Naive thymus-derived CD8-positive, alpha-beta T cell (primary cell): ENCODE results near the gene MYBPHL. TPM values are rescaled to one million over a fixed set of nuclear protein-coding genes. Genes with fewer than 3 reads are reported as not detected.
"Not testable (repeated sequence)": the region's sequence is repeated elsewhere in the genome, so short reads cannot be mapped to it uniquely, and the experiment has no call there.

Experiments
- ATAC-seq, 2 donors: fragments of 150-1000 bp; cut with Tn5 transposase in 1 of 2; sonication (Bioruptor Pico), chemical (Tn5 transposase) in 1 of 2; 1 replicate in 1 of 2; 2 replicates in 1 of 2; pipeline ENCODE4 v1.10.0; 2021; ENCODE audit warnings: mild to moderate bottlenecking in 2 of 2, moderate library complexity in 2 of 2
- POLR2A ChIA-PET: fragments of 350-600 bp; sonication (Branson Sonifier 250); formaldehyde crosslinking; loops from one replicate; lab custom pipeline; 2021; ENCODE audit warnings: antibody characterized with exemption; lab: Charles Lee
- DNase-seq, 10 donors: peaks; one replicate each; pipeline versions ENCODE4 v3.0.0 to v3.0.0-alpha.2; 2020 to 2022
- H3K27ac Mint-ChIP-seq, 10 donors: one replicate each; pipeline ENCODE4 v1.8.0; 2020 to 2022; ENCODE audit warnings: mild to moderate bottlenecking in 10 of 10, mixed read lengths in 10 of 10, moderate library complexity in 4 of 10, inconsistent platforms in 1 of 10
- H3K27me3 Mint-ChIP-seq, 5 donors: one replicate each; pipeline ENCODE4 v1.8.0; 2021 to 2022; ENCODE audit warnings: mixed read lengths in 5 of 5
- H3K36me3 Mint-ChIP-seq, 3 donors: one replicate each; pipeline ENCODE4 v1.8.0; 2020 to 2022; ENCODE audit warnings: mixed read lengths in 3 of 3, mild to moderate bottlenecking in 2 of 3, inconsistent platforms in 1 of 3
- H3K4me1 Mint-ChIP-seq, 4 donors: one replicate each; pipeline ENCODE4 v1.8.0; 2021 to 2022; ENCODE audit warnings: mixed read lengths in 4 of 4
- H3K4me3 Mint-ChIP-seq, 10 donors: one replicate each; pipeline ENCODE4 v1.8.0; 2020 to 2022; ENCODE audit warnings: mild to moderate bottlenecking in 10 of 10, mixed read lengths in 10 of 10, moderate library complexity in 6 of 10, inconsistent platforms in 1 of 10
- H3K9me3 Mint-ChIP-seq, 9 donors: one replicate each; pipeline ENCODE4 v1.8.0; 2020 to 2022; ENCODE audit warnings: mixed read lengths in 9 of 9, mild to moderate bottlenecking in 3 of 9, inconsistent platforms in 1 of 9, moderate library complexity in 1 of 9
- polyA plus RNA-seq, 3 donors: library from polyadenylated mRNA; unstranded; fragments of 300-500 nt; fragmentation: Illumina TruSeq; gene quantifications; one replicate each; pipeline ENCODE4 v1.2.3, GENCODE V29; 2021
- total RNA-seq, 8 experiments: library from RNA in 2 of 8; stranded (reverse) in 2 of 8; gene quantifications; one replicate each; pipeline ENCODE4 v1.2.3 and lab custom pipeline; 2021 to 2026

The MYBPHL gene
- total and polyA plus RNA-seq, 5 experiments from 2014 or later = not detected

- ATAC-seq = no peak
- no peaks in the 10 kb centered on the region for H3K4me1 Mint-ChIP-seq
- peaks cover 0 to 2% (median 0%) of the 10 kb centered on the region in 3 donors for H3K36me3 Mint-ChIP-seq
- H3K27me3 Mint-ChIP-seq = peaks cover 0 to 2% (median 0%) of the 10 kb centered on the region in 5 donors
- no peak overlapping the region for H3K4me3 Mint-ChIP-seq
- DNase-seq = no peak
- H3K9me3 Mint-ChIP-seq = no peaks in the 10 kb centered on the region
- POLR2A ChIA-PET = no interaction called here
- H3K27ac Mint-ChIP-seq = no peak overlapping the region
Measured at GRCh38 chr1:109322974-109323373, 16.2 kb upstream of the MYBPHL start.

- H3K4me1 Mint-ChIP-seq = no peaks in the 10 kb centered on the region
- DNase-seq = no peak
- POLR2A ChIA-PET = no interaction called here
- peaks cover 0 to 2% (median 0%) of the 10 kb centered on the region in 5 donors for H3K27me3 Mint-ChIP-seq
- H3K9me3 Mint-ChIP-seq = no peaks in the 10 kb centered on the region
- no peak overlapping the region for H3K4me3 Mint-ChIP-seq
- H3K36me3 Mint-ChIP-seq = peaks cover 0 to 2% (median 0%) of the 10 kb centered on the region in 3 donors
- peak overlapping the region in 1 of 10 donors; percentile 63 for H3K27ac Mint-ChIP-seq
- no peak for ATAC-seq
Measured at GRCh38 chr1:109319114-109319513, 12.3 kb upstream of the MYBPHL start.

GRCh38 chr1:109316506-109316905 is 9.7 kb upstream of the MYBPHL start:
- Mint-ChIP-seq H3K27ac (no peak overlapping the region), H3K4me3 (no peak overlapping the region), H3K27me3 (no peaks in the 10 kb centered on the region), H3K4me1 (no peaks in the 10 kb centered on the region), H3K9me3 (no peaks in the 10 kb centered on the region), H3K36me3 (no peaks in the 10 kb centered on the region)
- DNase-seq = no peak
- POLR2A ChIA-PET = no interaction called here
- ATAC-seq = no peak

GRCh38 chr1:109315288-109315687 is 8.5 kb upstream of the MYBPHL start:
- no peak overlapping the region for H3K27ac Mint-ChIP-seq
- DNase-seq (no peak), ATAC-seq (no peak)
- no peaks in the 10 kb centered on the region for H3K36me3 Mint-ChIP-seq
- no peaks in the 10 kb centered on the region for H3K27me3 Mint-ChIP-seq
- no peaks in the 10 kb centered on the region for H3K9me3 Mint-ChIP-seq
- no peaks in the 10 kb centered on the region for H3K4me1 Mint-ChIP-seq
- no peak overlapping the region for H3K4me3 Mint-ChIP-seq
- POLR2A ChIA-PET = interaction anchor here (0.7 to 0.8 kb wide), 2 partner anchors 9 to 117 kb away, joined by 3 to 5 read pairs; no protein-coding TSS in a partner anchor

GRCh38 chr1:109314795-109315194 is 8.0 kb upstream of the MYBPHL start:
- Mint-ChIP-seq H3K36me3 (no peaks in the 10 kb centered on the region), H3K9me3 (no peaks in the 10 kb centered on the region), H3K4me1 (no peaks in the 10 kb centered on the region), H3K27me3 (no peaks in the 10 kb centered on the region), H3K27ac (peak overlapping the region in 1 of 10 donors; percentile 22), H3K4me3 (no peak overlapping the region)
- DNase-seq = no peak
- POLR2A ChIA-PET = interaction anchor here (0.8 kb wide), 1 partner anchor 9 kb away, joined by 5 read pairs; no protein-coding TSS in a partner anchor
- no peak for ATAC-seq

GRCh38 chr1:109312978-109313775 is 6.4 kb upstream of the MYBPHL start:
- H3K4me1 Mint-ChIP-seq = no peaks in the 10 kb centered on the region
- no peak overlapping the region for H3K4me3 Mint-ChIP-seq
- no peak for DNase-seq
- no peak for ATAC-seq
- H3K27ac Mint-ChIP-seq = no peak overlapping the region
- H3K36me3 Mint-ChIP-seq = no peaks in the 10 kb centered on the region
- POLR2A ChIA-PET = no interaction called here
- H3K9me3 Mint-ChIP-seq = no peaks in the 10 kb centered on the region
- H3K27me3 Mint-ChIP-seq = peaks cover 0 to 8% (median 0%) of the 10 kb centered on the region in 5 donors

- H3K4me1 Mint-ChIP-seq = peaks cover 0 to 8% (median 0%) of the 10 kb centered on the region in 4 donors
- ATAC-seq = no peak
- H3K4me3 Mint-ChIP-seq = no peak overlapping the region
- POLR2A ChIA-PET = interaction anchor here (0.6 kb wide), 1 partner anchor 13 kb away, joined by 4 read pairs; no protein-coding TSS in a partner anchor
- no peaks in the 10 kb centered on the region for H3K36me3 Mint-ChIP-seq
- H3K9me3 Mint-ChIP-seq = no peaks in the 10 kb centered on the region
- H3K27ac Mint-ChIP-seq = no peak overlapping the region
- no peak for DNase-seq
- peaks cover 0 to 8% (median 1%) of the 10 kb centered on the region in 5 donors for H3K27me3 Mint-ChIP-seq
Measured at GRCh38 chr1:109312246-109312645, 5.4 kb upstream of the MYBPHL start.

- Mint-ChIP-seq H3K27ac (no peak overlapping the region), H3K36me3 (no peaks in the 10 kb centered on the region), H3K4me1 (peaks cover 0 to 10% (median 0%) of the 10 kb centered on the region in 4 donors), H3K27me3 (peaks cover 0 to 8% (median 1%) of the 10 kb centered on the region in 5 donors), H3K9me3 (no peaks in the 10 kb centered on the region), H3K4me3 (no peak overlapping the region)
- DNase-seq (no peak), ATAC-seq (no peak)
- POLR2A ChIA-PET = no interaction called here
Measured at GRCh38 chr1:109309347-109309746, 2.5 kb upstream of the MYBPHL start.

- H3K27ac Mint-ChIP-seq = no peak overlapping the region
- peaks cover 0 to 10% (median 0%) of the 10 kb centered on the region in 4 donors for H3K4me1 Mint-ChIP-seq
- DNase-seq (peak in 1 of 10 donors; percentile 9), ATAC-seq (peak in 1 of 2 donors; percentile 59)
- no peaks in the 10 kb centered on the region for H3K9me3 Mint-ChIP-seq
- H3K27me3 Mint-ChIP-seq = peaks cover 0 to 8% (median 1%) of the 10 kb centered on the region in 5 donors
- no peak overlapping the region for H3K4me3 Mint-ChIP-seq
- POLR2A ChIA-PET = interaction anchor here (0.6 kb wide), 1 partner anchor 22 kb away, joined by 3 read pairs; no protein-coding TSS in a partner anchor
- H3K36me3 Mint-ChIP-seq = no peaks in the 10 kb centered on the region
Measured at GRCh38 chr1:109307274-109308021, 637 bp upstream of the MYBPHL start.

GRCh38 chr1:109305991-109306390 is 820 bp downstream of the MYBPHL start:
- not testable (repeated sequence) for H3K9me3 Mint-ChIP-seq, DNase-seq, H3K27me3 Mint-ChIP-seq, ATAC-seq, H3K4me3 Mint-ChIP-seq, H3K27ac Mint-ChIP-seq, H3K36me3 Mint-ChIP-seq
- POLR2A ChIA-PET = interaction anchor here (0.5 kb wide), 1 partner anchor 9 kb away, joined by 5 read pairs; no protein-coding TSS in a partner anchor
- peaks cover 0 to 10% (median 0%) of the 10 kb centered on the region in 4 donors for H3K4me1 Mint-ChIP-seq

GRCh38 chr1:109304226-109304920 is 2.4 kb downstream of the MYBPHL start:
- no peak for ATAC-seq
- POLR2A ChIA-PET = no interaction called here

GRCh38 chr1:109301874-109302273 is 4.9 kb downstream of the MYBPHL start:
- H3K4me1 Mint-ChIP-seq = no peaks in the 10 kb centered on the region
- H3K4me3 Mint-ChIP-seq = no peak overlapping the region
- H3K36me3 Mint-ChIP-seq = no peaks in the 10 kb centered on the region
- POLR2A ChIA-PET = interaction anchor here (1.3 kb wide), 1 partner anchor 19 kb away, joined by 4 read pairs; the partner anchor contains the start of gene PSRC1
- peaks cover 0 to 28% (median 8%) of the 10 kb centered on the region in 5 donors for H3K27me3 Mint-ChIP-seq
- DNase-seq (no peak), ATAC-seq (no peak)
- no peak overlapping the region for H3K27ac Mint-ChIP-seq
- no peaks in the 10 kb centered on the region for H3K9me3 Mint-ChIP-seq

More at GRCh38 chr1:109304226-109304920, 2.4 kb downstream of the MYBPHL start:
- Mint-ChIP-seq H3K4me3 (no peak overlapping the region), H3K27me3 (peaks cover 1 to 21% (median 7%) of the 10 kb centered on the region in 5 donors), H3K27ac (no peak overlapping the region), H3K36me3 (no peaks in the 10 kb centered on the region), H3K4me1 (peaks cover 0 to 10% (median 0%) of the 10 kb centered on the region in 4 donors), H3K9me3 (no peaks in the 10 kb centered on the region)
- no peak for DNase-seq
